NCI-H2227 (cell line): ENCODE data around the gene RPGRIP1L.

Source experiments
- DNase-seq: peaks from one replicate; lab custom pipeline; 2025; ENCODE audit not compliant: unreplicated experiment; lab: John Stamatoyannopoulos, UW

RPGRIP1L gene

GRCh38 chr16:53664724-53665345, 38.8 kb downstream of the RPGRIP1L start:
- DNase-seq, result no peak

GRCh38 chr16:53662072-53662471, 41.6 kb downstream of the RPGRIP1L start:
- no peak for DNase-seq

GRCh38 chr16:53654946-53655345, 48.7 kb downstream of the RPGRIP1L start:
- no peak for DNase-seq

GRCh38 chr16:53651357-53651756, 52.3 kb downstream of the RPGRIP1L start:
- no peak for DNase-seq

- no peak for DNase-seq
Observed at GRCh38 chr16:53646506-53646905, 57.2 kb downstream of the RPGRIP1L start.

- no peak for DNase-seq
Observed at GRCh38 chr16:53643474-53643873, 60.2 kb downstream of the RPGRIP1L start.

- no peak for DNase-seq
Observed at GRCh38 chr16:53642094-53642493, 61.6 kb downstream of the RPGRIP1L start.

- no peak for DNase-seq
Observed at GRCh38 chr16:53636978-53637377, 66.7 kb downstream of the RPGRIP1L start.

- no peak for DNase-seq
Observed at GRCh38 chr16:53632526-53632925, 71.1 kb downstream of the RPGRIP1L start.

- no peak for DNase-seq
Observed at GRCh38 chr16:53631236-53632025, 72.2 kb downstream of the RPGRIP1L start.

- no peak for DNase-seq
Observed at GRCh38 chr16:53629607-53630312, 73.9 kb downstream of the RPGRIP1L start.

GRCh38 chr16:53629151-53629550, 74.5 kb downstream of the RPGRIP1L start:
- no peak for DNase-seq

- peak; percentile 1 for DNase-seq
Observed at GRCh38 chr16:53626811-53627210, 76.8 kb downstream of the RPGRIP1L start.

- no peak for DNase-seq
Observed at GRCh38 chr16:53626161-53626560, 77.5 kb downstream of the RPGRIP1L start.

GRCh38 chr16:53625221-53625620, 78.4 kb downstream of the RPGRIP1L start:
- DNase-seq, result no peak

GRCh38 chr16:53622315-53622714, 81.3 kb downstream of the RPGRIP1L start:
- DNase-seq, result no peak

GRCh38 chr16:53620476-53620875, 83.2 kb downstream of the RPGRIP1L start:
- no peak for DNase-seq

- DNase-seq, result no peak
Observed at GRCh38 chr16:53619235-53619634, 84.4 kb downstream of the RPGRIP1L start.

GRCh38 chr16:53614346-53614745, 89.3 kb downstream of the RPGRIP1L start:
- DNase-seq, result no peak

- DNase-seq, result no peak
Observed at GRCh38 chr16:53612003-53612402, 91.7 kb downstream of the RPGRIP1L start.

GRCh38 chr16:53611179-53611696, 92.4 kb downstream of the RPGRIP1L start:
- DNase-seq, result peak; percentile 52

GRCh38 chr16:53609536-53609935, 94.1 kb downstream of the RPGRIP1L start:
- DNase-seq, result no peak
